ENCODE results near the gene DNAJC11. TPM values are rescaled to one million over a fixed set of nuclear protein-coding genes. Genes with fewer than 3 reads are reported as not detected.
A peak's percentile ranks its signal among the peaks of the same experiment; 100 is the strongest.
"Not testable (repeated sequence)": the region's sequence is repeated elsewhere in the genome, so short reads cannot be mapped to it uniquely, and the experiment has no call there.

Gene DNAJC11
- 100 to 1,000 TPM in 1 of 2 donors, 10 to 100 TPM in 1; 78.0 to 101 TPM for total RNA-seq
- long read RNA-seq, transcript DNAJC11-201 (15 exons, 2,210 nt), result minor isoform, 17 of 335 reads
- long read RNA-seq, transcript DNAJC11-202 (16 exons, 3,311 nt), result major isoform, 255 of 335 reads
- long read RNA-seq, partial matches to known transcripts, result 36 of 335 reads
- long read RNA-seq, other reads (novel, unspliced or antisense), result 27 of 335 reads

- intact Hi-C loops (cut with DNase I, micrococcal nuclease), result no loop called here
- ATAC-seq, result peak; percentile 75
Observed at GRCh38 chr1:6701437-6702153, at the start of gene DNAJC11. Gene DNAJC11 (minus strand): TSS chr1:6701816. CDS start chr1:6701800, 16 bp downstream.

GRCh38 chr1:6750490-6750889, 48.9 kb upstream of the DNAJC11 start:
- no peak for DNase-seq
- ATAC-seq, result peak; percentile 92
- intact Hi-C loops (cut with DNase I, micrococcal nuclease), result no loop called here

More at GRCh38 chr1:6701437-6702153, at the start of gene DNAJC11:
- peak; percentile 89 for DNase-seq

GRCh38 chr1:6747674-6748073, 46.1 kb upstream of the DNAJC11 start:
- DNase-seq (no peak), ATAC-seq (peak; percentile 79)
- intact Hi-C loops (cut with DNase I, micrococcal nuclease), result no loop called here

GRCh38 chr1:6745073-6745472, 43.5 kb upstream of the DNAJC11 start:
- intact Hi-C loops (cut with DNase I, micrococcal nuclease), result no loop called here
- ATAC-seq (no peak), DNase-seq (no peak)

- ATAC-seq, result peak; percentile 21
- peak in 1 of 2 donors; percentile 18 for DNase-seq
- intact Hi-C loops (cut with DNase I, micrococcal nuclease), result no loop called here
Observed at GRCh38 chr1:6743189-6744101, 41.8 kb upstream of the DNAJC11 start.

- intact Hi-C loops (cut with DNase I, micrococcal nuclease); ATAC-seq; DNase-seq: not testable (repeated sequence)
Observed at GRCh38 chr1:6742676-6743188, 41.1 kb upstream of the DNAJC11 start.

GRCh38 chr1:6738987-6739676, 37.5 kb upstream of the DNAJC11 start:
- ATAC-seq (no peak), DNase-seq (no peak)
- intact Hi-C loops (cut with DNase I, micrococcal nuclease), result no loop called here

- ATAC-seq (no peak), DNase-seq (no peak)
- intact Hi-C loops (cut with DNase I, micrococcal nuclease), result no loop called here
Observed at GRCh38 chr1:6732942-6733341, 31.3 kb upstream of the DNAJC11 start.

GRCh38 chr1:6731905-6732304, 30.3 kb upstream of the DNAJC11 start:
- no peak for DNase-seq
- intact Hi-C loops (cut with DNase I, micrococcal nuclease), result no loop called here
- ATAC-seq, result no peak

GRCh38 chr1:6730880-6731279, 29.3 kb upstream of the DNAJC11 start:
- intact Hi-C loops (cut with DNase I, micrococcal nuclease), result no loop called here
- DNase-seq (no peak), ATAC-seq (peak; percentile 98)

- intact Hi-C loops (cut with DNase I, micrococcal nuclease), result no loop called here
- DNase-seq (no peak), ATAC-seq (peak; percentile 51)
Observed at GRCh38 chr1:6730473-6730872, 28.9 kb upstream of the DNAJC11 start.

- ATAC-seq (peak; percentile 34), DNase-seq (peak in 1 of 2 donors; percentile 61)
- intact Hi-C loops (cut with DNase I, micrococcal nuclease), result loop anchor here (10.0 kb wide), 2 partner anchors 157 to 917 kb away; no protein-coding TSS in a partner anchor
Observed at GRCh38 chr1:6727535-6727934, 25.9 kb upstream of the DNAJC11 start.

GRCh38 chr1:6726253-6726652, 24.6 kb upstream of the DNAJC11 start:
- intact Hi-C loops (cut with DNase I, micrococcal nuclease), result loop anchor here (10.0 kb wide), 2 partner anchors 159 to 919 kb away; no protein-coding TSS in a partner anchor
- ATAC-seq, result no peak
- no peak for DNase-seq

- ATAC-seq, result no peak
- DNase-seq, result no peak
- intact Hi-C loops (cut with DNase I, micrococcal nuclease), result loop anchor here (5.0 to 10.0 kb wide), 3 partner anchors 160 to 920 kb away; no protein-coding TSS in a partner anchor
Observed at GRCh38 chr1:6724517-6725141, 23.0 kb upstream of the DNAJC11 start.

GRCh38 chr1:6723621-6724428, 22.2 kb upstream of the DNAJC11 start:
- intact Hi-C loops (cut with DNase I, micrococcal nuclease), result loop anchor here (5.0 to 10.0 kb wide), 3 partner anchors 161 to 921 kb away; no protein-coding TSS in a partner anchor
- DNase-seq (no peak), ATAC-seq (no peak)

GRCh38 chr1:6711174-6711573, 9.6 kb upstream of the DNAJC11 start:
- ATAC-seq, result no peak
- DNase-seq, result no peak
- intact Hi-C loops (cut with DNase I, micrococcal nuclease), result no loop called here

GRCh38 chr1:6704746-6705145, 3.1 kb upstream of the DNAJC11 start:
- DNase-seq (no peak), ATAC-seq (no peak)
- intact Hi-C loops (cut with DNase I, micrococcal nuclease), result no loop called here

All from left colon (tissue), 2 donors.